Colonic mucosa (tissue), 4 donors: ENCODE measurements around the gene GMPPB. TPM values are rescaled to one million over a fixed set of nuclear protein-coding genes. Genes with fewer than 3 reads are reported as not detected.

Experiments
- DNase-seq: peaks from one replicate; pipeline ENCODE4 v3.0.0-alpha.2; 2020
- H3K27ac ChIP-seq: fragments of 200-600 bp; one replicate; pipeline ENCODE4 v1.8.0; 2021
- H3K27me3 ChIP-seq: fragments of 200-600 bp; one replicate; pipeline ENCODE4 v1.8.0; 2021
- H3K36me3 ChIP-seq: fragments of 200-600 bp; one replicate; pipeline ENCODE4 v1.8.0; 2021
- H3K4me1 ChIP-seq: fragments of 200-600 bp; one replicate; pipeline ENCODE4 v1.8.0; 2021; ENCODE audit warnings: mild to moderate bottlenecking
- H3K4me3 ChIP-seq: fragments of 200-600 bp; one replicate; pipeline ENCODE4 v1.8.0; 2021
- H3K9ac ChIP-seq, 2 donors: one replicate each; pipeline ENCODE4 v1.7.0; 2013; ENCODE audit warnings: control low read depth in 2 of 2, low read depth in 2 of 2, low read length in 2 of 2
- H3K9me3 ChIP-seq: fragments of 200-600 bp; one replicate; pipeline ENCODE4 v1.8.0; 2021
- CTCF ChIP-seq: fragments of 200-600 bp; IDR thresholded peaks from one replicate; pipeline ENCODE4 v1.8.0; 2022; ENCODE audit warnings: antibody characterized with exemption, mild to moderate bottlenecking
- intact Hi-C: fragments of 100-400 bp; cut with DNase I; formaldehyde crosslinking; loops from one replicate; pipeline ENCODE4 v1.14.1; 2022
- total RNA-seq, 2 donors: library from RNA; stranded (reverse); fragmentation: NEBNext Ultra II Directional in 1 of 2; extraction: Animal tissue kit (Norgen Biotek cat#: 25700) in 1 of 2; gene quantifications; one replicate each; pipeline ENCODE4 v1.2.1, GENCODE V29; 2021
- donor health status: healthy.
- donor health status: DM: no; HTN: no; CAD: no.
- donor health status: DM: no; HTN: no; CAD: no.

The GMPPB gene
- total RNA-seq, 2 donors from 2014 or later: 59.6 to 127 TPM

- no peaks in the 10 kb centered on the region for H3K9me3 ChIP-seq
- TF ChIP-seq CTCF: no peak
- H3K4me1 ChIP-seq: no peaks in the 10 kb centered on the region
- no peaks in the 10 kb centered on the region for H3K27me3 ChIP-seq
- no peak overlapping the region for H3K9ac ChIP-seq
- no peak overlapping the region for H3K4me3 ChIP-seq
- no peak overlapping the region for H3K27ac ChIP-seq
- intact Hi-C loops: loop anchor here (10.0 kb wide), 1 partner anchor 199 kb away; the partner anchor contains the start of gene MST1R
- no peaks in the 10 kb centered on the region for H3K36me3 ChIP-seq
- DNase-seq: no peak
Measured at GRCh38 chr3:49705390-49705960, 18.3 kb downstream of the GMPPB start.

GRCh38 chr3:49704629-49705028, 19.1 kb downstream of the GMPPB start:
- Histone ChIP-seq H3K9ac (no peak overlapping the region), H3K27me3 (no peaks in the 10 kb centered on the region), H3K9me3 (no peaks in the 10 kb centered on the region), H3K4me3 (no peak overlapping the region), H3K36me3 (no peaks in the 10 kb centered on the region), H3K4me1 (no peaks in the 10 kb centered on the region), H3K27ac (no peak overlapping the region)
- no peak for TF ChIP-seq CTCF
- intact Hi-C loops: loop anchor here (10.0 kb wide), 1 partner anchor 200 kb away; the partner anchor contains the start of gene MST1R
- no peak for DNase-seq

- no peak for TF ChIP-seq CTCF
- intact Hi-C loops: loop anchor here (2.0 to 10.0 kb wide), 2 partner anchors 135 to 201 kb away; partner anchors contain the start of gene MST1R
- DNase-seq: no peak
- Histone ChIP-seq H3K36me3 (no peaks in the 10 kb centered on the region), H3K4me1 (no peaks in the 10 kb centered on the region), H3K9me3 (no peaks in the 10 kb centered on the region), H3K27me3 (no peaks in the 10 kb centered on the region), H3K27ac (no peak overlapping the region), H3K4me3 (no peak overlapping the region), H3K9ac (no peak overlapping the region)
Measured at GRCh38 chr3:49703956-49704355, 19.8 kb downstream of the GMPPB start.

GRCh38 chr3:49703443-49703927, 20.3 kb downstream of the GMPPB start:
- H3K27me3 ChIP-seq: no peaks in the 10 kb centered on the region
- TF ChIP-seq CTCF: peak; percentile 88
- intact Hi-C loops: loop anchor here (2.0 to 10.0 kb wide), 2 partner anchors 135 to 201 kb away; partner anchors contain the start of gene MST1R
- no peak overlapping the region for H3K27ac ChIP-seq
- H3K36me3 ChIP-seq: no peaks in the 10 kb centered on the region
- H3K9me3 ChIP-seq: no peaks in the 10 kb centered on the region
- H3K4me3 ChIP-seq: no peak overlapping the region
- H3K9ac ChIP-seq: no peak overlapping the region
- DNase-seq: peak; percentile 65
- no peaks in the 10 kb centered on the region for H3K4me1 ChIP-seq

- TF ChIP-seq CTCF: no peak
- Histone ChIP-seq H3K27ac (no peak overlapping the region), H3K4me1 (no peaks in the 10 kb centered on the region), H3K9me3 (no peaks in the 10 kb centered on the region), H3K9ac (no peak overlapping the region), H3K36me3 (peaks cover 5% of the 10 kb centered on the region), H3K4me3 (no peak overlapping the region), H3K27me3 (no peaks in the 10 kb centered on the region)
- intact Hi-C loops: loop anchor here (2.0 to 10.0 kb wide), 2 partner anchors 136 to 202 kb away; partner anchors contain the start of gene MST1R
- DNase-seq: no peak
Measured at GRCh38 chr3:49702672-49703071, 21.1 kb downstream of the GMPPB start.
